Naive thymus-derived CD4-positive, alpha-beta T cell (primary cell): ENCODE results near the gene BAIAP3. TPM values are rescaled to one million over a fixed set of nuclear protein-coding genes. Genes with fewer than 3 reads are reported as not detected.

Source experiments
- ATAC-seq: fragments of 150-1000 bp; cut with Tn5 transposase; 2 replicates; pipeline ENCODE4 v1.10.0; 2021; ENCODE audit warnings: mild to moderate bottlenecking, moderate library complexity
- CTCF ChIA-PET: fragments of 350-600 bp; sonication (Branson Sonifier 250); formaldehyde crosslinking; loops from one replicate; lab custom pipeline; 2021; ENCODE audit warnings: antibody characterized with exemption; lab: Charles Lee
- POLR2A ChIA-PET: fragments of 350-600 bp; sonication (Branson Sonifier 250); formaldehyde crosslinking; loops from one replicate; lab custom pipeline; 2021; ENCODE audit warnings: antibody characterized with exemption, inconsistent platforms; lab: Charles Lee
- DNase-seq, 9 donors: peaks; one replicate each; pipeline versions ENCODE4 v3.0.0 to v3.0.0-alpha.2; 2020 to 2022; ENCODE audit warnings: mixed read lengths in 1 of 9
- H3K27ac ChIP-seq: one replicate; pipeline ENCODE4 v1.7.0; 2013; ENCODE audit warnings: mild to moderate bottlenecking, low read depth, low read length, moderate library complexity
- H3K27me3 ChIP-seq, 2 donors: one replicate each; pipeline ENCODE4 v1.7.0; 2013; ENCODE audit warnings: low read length in 2 of 2, mild to moderate bottlenecking in 2 of 2, moderate library complexity in 2 of 2; ENCODE audit not compliant: control insufficient read depth in 2 of 2, insufficient read depth in 2 of 2
- H3K36me3 ChIP-seq, 3 experiments: 1 replicate in 2 of 3; 2 replicates in 1 of 3; pipeline ENCODE4 v1.7.0; 2013; ENCODE audit warnings: low read length in 3 of 3, mild to moderate bottlenecking in 3 of 3, moderate library complexity in 1 of 3; ENCODE audit not compliant: insufficient read depth in 3 of 3, control insufficient read depth in 2 of 3
- H3K4me1 ChIP-seq, 2 donors: one replicate each; pipeline ENCODE4 v1.7.0; 2013; ENCODE audit warnings: low read length in 2 of 2, mild to moderate bottlenecking in 2 of 2, moderate library complexity in 1 of 2; ENCODE audit not compliant: control insufficient read depth in 2 of 2, insufficient read depth in 2 of 2
- H3K4me3 ChIP-seq: 2 replicates; pipeline ENCODE4 v1.7.0; 2013; ENCODE audit warnings: mild to moderate bottlenecking, low read length
- H3K9me3 ChIP-seq, 3 experiments: 1 replicate in 2 of 3; 2 replicates in 1 of 3; pipeline ENCODE4 v1.7.0; 2013; ENCODE audit warnings: low read length in 3 of 3; ENCODE audit not compliant: control insufficient read depth in 2 of 3
- H3K27ac Mint-ChIP-seq, 9 donors: one replicate each; pipeline ENCODE4 v1.8.0; 2020 to 2022; ENCODE audit warnings: mixed read lengths in 9 of 9, mild to moderate bottlenecking in 8 of 9, moderate library complexity in 5 of 9, inconsistent platforms in 2 of 9
- H3K27me3 Mint-ChIP-seq, 5 donors: one replicate each; pipeline ENCODE4 v1.8.0; 2021 to 2022; ENCODE audit warnings: mixed read lengths in 5 of 5, mild to moderate bottlenecking in 1 of 5
- H3K36me3 Mint-ChIP-seq, 5 donors: one replicate each; pipeline ENCODE4 v1.8.0; 2020 to 2022; ENCODE audit warnings: mixed read lengths in 5 of 5, mild to moderate bottlenecking in 3 of 5, inconsistent platforms in 1 of 5
- H3K4me1 Mint-ChIP-seq, 7 donors: one replicate each; pipeline ENCODE4 v1.8.0; 2020 to 2022; ENCODE audit warnings: mixed read lengths in 7 of 7, mild to moderate bottlenecking in 3 of 7, inconsistent platforms in 1 of 7
- H3K4me3 Mint-ChIP-seq, 10 donors: one replicate each; pipeline ENCODE4 v1.8.0; 2020 to 2022; ENCODE audit warnings: mild to moderate bottlenecking in 10 of 10, mixed read lengths in 10 of 10, moderate library complexity in 6 of 10, inconsistent platforms in 2 of 10
- H3K9me3 Mint-ChIP-seq, 11 donors: one replicate each; pipeline ENCODE4 v1.8.0; 2020 to 2022; ENCODE audit warnings: mixed read lengths in 11 of 11, mild to moderate bottlenecking in 4 of 11, inconsistent platforms in 1 of 11, moderate library complexity in 1 of 11
- intact Hi-C, 2 donors: fragments of 100-400 bp; cut with micrococcal nuclease; formaldehyde crosslinking; loops; one replicate each; pipeline ENCODE4 v1.15.1; 2023
- polyA plus RNA-seq, 2 donors: library from polyadenylated mRNA; unstranded; fragments of 300-500 nt; fragmentation: Illumina TruSeq; gene quantifications; one replicate each; pipeline ENCODE4 v1.2.3, GENCODE V29; 2021
- total RNA-seq, 6 experiments: library from RNA in 5 of 6; stranded (reverse) in 5 of 6; gene quantifications; 1 replicate in 5 of 6; 2 replicates in 1 of 6; pipeline ENCODE4 v1.2.3 and lab custom pipeline; 2021 to 2026

The BAIAP3 gene
- total and polyA plus RNA-seq, 7 experiments from 2014 or later = 0.20 to 7.5 (median 1.1) TPM

- Histone ChIP-seq H3K27me3 (no peaks in the 10 kb centered on the region), H3K27ac (no peak overlapping the region), H3K4me3 (no peak overlapping the region), H3K4me1 (peaks cover 11 to 17% of the 10 kb centered on the region in 2 donors), H3K9me3 (no peaks in the 10 kb centered on the region), H3K36me3 (no peaks in the 10 kb centered on the region)
- intact Hi-C loops = loop anchor here in 1 of 2 donors (5.0 to 10.0 kb wide), 2 partner anchors 366 to 434 kb away; partner anchors contain the start of genes EME2, MAPK8IP3, MRPS34 and NME3
- peaks cover 7 to 18% (median 15%) of the 10 kb centered on the region in 7 donors for H3K4me1 Mint-ChIP-seq
- CTCF ChIA-PET = no interaction called here
- ATAC-seq (no peak), DNase-seq (no peak)
- H3K27ac Mint-ChIP-seq = no peak overlapping the region
- H3K9me3 Mint-ChIP-seq = no peaks in the 10 kb centered on the region
- H3K27me3 Mint-ChIP-seq = peaks cover 0 to 4% (median 0%) of the 10 kb centered on the region in 5 donors
- H3K36me3 Mint-ChIP-seq = no peaks in the 10 kb centered on the region
- POLR2A ChIA-PET = interaction anchor here (2.5 kb wide), 1 partner anchor 10 kb away, joined by 6 read pairs; no protein-coding TSS in a partner anchor
- H3K4me3 Mint-ChIP-seq = peak overlapping the region in 1 of 10 donors; percentile 80
These were observed 7.5 kb downstream of the BAIAP3 start for GRCh38 chr16:1340730-1341494.

GRCh38 chr16:1341495-1342420, 8.3 kb downstream of the BAIAP3 start:
- ChIA-PET CTCF (no interaction called here), POLR2A (interaction anchor here (1.0 to 2.5 kb wide), 3 partner anchors 9 to 471 kb away, joined by 3 to 7 read pairs (median 6); partner anchors contain the start of gene UBE2I)
- peak overlapping the region; percentile 66 for H3K4me3 ChIP-seq
- intact Hi-C loops = loop anchor here (2.0 to 10.0 kb wide), 4 partner anchors 31 to 433 kb away; partner anchors contain the start of genes EME2 (in 1 of the 2), MAPK8IP3 (in 1 of the 2), MRPS34 (in 1 of the 2) and NME3 (in 1 of the 2)
- Mint-ChIP-seq H3K27me3 (peaks cover 0 to 2% (median 0%) of the 10 kb centered on the region in 5 donors), H3K4me1 (peaks cover 7 to 18% (median 15%) of the 10 kb centered on the region in 7 donors), H3K36me3 (no peaks in the 10 kb centered on the region), H3K27ac (no peak overlapping the region), H3K9me3 (no peaks in the 10 kb centered on the region), H3K4me3 (peak overlapping the region in 9 of 10 donors; percentile 60 to 86 (median 80))
- ATAC-seq (no peak), DNase-seq (no peak)
- H3K9me3 ChIP-seq = no peaks in the 10 kb centered on the region
- H3K4me1 ChIP-seq = peaks cover 11 to 17% of the 10 kb centered on the region in 2 donors
- no peaks in the 10 kb centered on the region for H3K36me3 ChIP-seq
- H3K27me3 ChIP-seq = no peaks in the 10 kb centered on the region
- no peak overlapping the region for H3K27ac ChIP-seq

GRCh38 chr16:1342526-1343427, 9.3 kb downstream of the BAIAP3 start:
- H3K27ac ChIP-seq = no peak overlapping the region
- H3K36me3 ChIP-seq = peaks cover 0 to 3% (median 0%) of the 10 kb centered on the region in 3 experiments
- Mint-ChIP-seq H3K27ac (peak overlapping the region in 8 of 9 donors; percentile 14 to 79 (median 45)), H3K4me3 (peak overlapping the region; percentile 60 to 86 (median 80)), H3K27me3 (no peaks in the 10 kb centered on the region), H3K4me1 (peaks cover 7 to 18% (median 15%) of the 10 kb centered on the region in 7 donors), H3K36me3 (no peaks in the 10 kb centered on the region), H3K9me3 (no peaks in the 10 kb centered on the region)
- DNase-seq = peak; percentile 85 to 97 (median 94)
- intact Hi-C loops = loop anchor here (1.0 to 10.0 kb wide), 7 partner anchors 9 to 432 kb away; partner anchors contain the start of genes GNPTG (in 2 of the 2), TSR3 (in 2 of the 2), BAIAP3 (in 1 of the 2) and EME2 (in 1 of the 2)
- ATAC-seq = peak; percentile 97
- no peaks in the 10 kb centered on the region for H3K9me3 ChIP-seq
- POLR2A ChIA-PET = interaction anchor here (0.7 to 2.5 kb wide), 4 partner anchors 8 to 470 kb away, joined by 3 to 7 read pairs (median 5); partner anchors contain the start of gene UBE2I
- no peaks in the 10 kb centered on the region for H3K27me3 ChIP-seq
- CTCF ChIA-PET = interaction anchor here (1.0 kb wide), 1 partner anchor 43 kb away, joined by 3 read pairs; no protein-coding TSS in a partner anchor
- peak overlapping the region; percentile 66 for H3K4me3 ChIP-seq
- peaks cover 11 to 17% of the 10 kb centered on the region in 2 donors for H3K4me1 ChIP-seq

GRCh38 chr16:1343428-1344242, 10.2 kb downstream of the BAIAP3 start:
- Histone ChIP-seq H3K4me1 (peaks cover 11 to 17% of the 10 kb centered on the region in 2 donors), H3K9me3 (no peaks in the 10 kb centered on the region), H3K27me3 (no peaks in the 10 kb centered on the region), H3K27ac (no peak overlapping the region), H3K4me3 (peak overlapping the region; percentile 66), H3K36me3 (peaks cover 0 to 12% (median 0%) of the 10 kb centered on the region in 3 experiments)
- intact Hi-C loops = loop anchor here (1.0 to 10.0 kb wide), 7 partner anchors 8 to 431 kb away; partner anchors contain the start of genes GNPTG (in 2 of the 2), TSR3 (in 2 of the 2), BAIAP3 (in 1 of the 2) and EME2 (in 1 of the 2)
- peak overlapping the region in 5 of 9 donors; percentile 45 to 79 (median 52) for H3K27ac Mint-ChIP-seq
- no peak for ATAC-seq
- H3K27me3 Mint-ChIP-seq = no peaks in the 10 kb centered on the region
- ChIA-PET CTCF (interaction anchor here (1.0 kb wide), 1 partner anchor 43 kb away, joined by 3 read pairs; no protein-coding TSS in a partner anchor), POLR2A (interaction anchor here (2.0 kb wide), 1 partner anchor 34 kb away, joined by 7 read pairs; the partner anchor contains the start of gene UBE2I)
- peak overlapping the region; percentile 60 to 86 (median 80) for H3K4me3 Mint-ChIP-seq
- no peaks in the 10 kb centered on the region for H3K36me3 Mint-ChIP-seq
- no peak for DNase-seq
- no peaks in the 10 kb centered on the region for H3K9me3 Mint-ChIP-seq
- peaks cover 7 to 18% (median 15%) of the 10 kb centered on the region in 7 donors for H3K4me1 Mint-ChIP-seq

- CTCF ChIA-PET = no interaction called here
- Histone ChIP-seq H3K36me3 (peaks cover 0 to 20% (median 0%) of the 10 kb centered on the region in 3 experiments), H3K4me1 (peaks cover 11 to 17% of the 10 kb centered on the region in 2 donors), H3K27me3 (no peaks in the 10 kb centered on the region), H3K9me3 (no peaks in the 10 kb centered on the region), H3K27ac (no peak overlapping the region), H3K4me3 (no peak overlapping the region)
- Mint-ChIP-seq H3K36me3 (no peaks in the 10 kb centered on the region), H3K27ac (peak overlapping the region in 1 of 9 donors; percentile 70), H3K9me3 (no peaks in the 10 kb centered on the region), H3K27me3 (no peaks in the 10 kb centered on the region), H3K4me3 (peak overlapping the region in 1 of 10 donors; percentile 37), H3K4me1 (peaks cover 9 to 18% (median 15%) of the 10 kb centered on the region in 7 donors)
- intact Hi-C loops = loop anchor here in 1 of 2 donors (5.0 to 10.0 kb wide), 2 partner anchors 363 to 430 kb away; partner anchors contain the start of genes EME2, MAPK8IP3, MRPS34 and NME3
- no peak for ATAC-seq
- POLR2A ChIA-PET = no interaction called here
- DNase-seq = no peak
These were observed 11.1 kb downstream of the BAIAP3 start for GRCh38 chr16:1344499-1344898.
